IMR-90 (cell line): Measurements from ENCODE around the gene EPHB6. TPM values are rescaled to one million over a fixed set of nuclear protein-coding genes. Genes with fewer than 3 reads are reported as not detected.
A peak's percentile ranks its signal among the peaks of the same experiment; 100 is the strongest.

Experiments
- ATAC-seq: fragments of 200-7000 bp; cut with Tn5 transposase; 2 replicates; pipeline ENCODE4 v1.9.1; 2020; ENCODE audit warnings: low read depth, mild to moderate bottlenecking, moderate library complexity
- BruUV-seq: library from RNA; stranded (reverse); fragments of 400-500 nt; replicated peaks from 2 replicates; lab custom pipeline; 2021; lab: Mats Ljungman, UMichigan
- CTCF ChIA-PET: fragments of 300-600 bp; formaldehyde crosslinking; extraction: SDS; loops from one replicate; lab custom pipeline; 2021; ENCODE audit warnings: antibody characterized with exemption; lab: Yijun Ruan, JAX
- POLR2A ChIA-PET: fragments of 300-600 bp; sonication (Branson Sonifier 250); formaldehyde crosslinking; loops from one replicate; lab custom pipeline; 2022; ENCODE audit warnings: antibody characterized with exemption; ENCODE audit not compliant: unreplicated experiment; lab: Charles Lee
- DNase-seq: peaks from one replicate; pipeline ENCODE4 v3.0.0; 2013
- H2AFZ ChIP-seq: replicated peaks from 2 replicates; pipeline ENCODE3; 2013; ENCODE audit warnings: low read length, mild to moderate bottlenecking; ENCODE audit not compliant: poor library complexity
- H2AK5ac ChIP-seq: 2 replicates; pipeline ENCODE4 v1.6.1; 2013; ENCODE audit warnings: low read depth, low read length, inconsistent platforms
- H2AK9ac ChIP-seq: replicated peaks from 2 replicates; pipeline ENCODE3; 2013; ENCODE audit warnings: mild to moderate bottlenecking, low read depth, low read length, moderate library complexity; ENCODE audit not compliant: poor library complexity
- H2BK120ac ChIP-seq: 2 replicates; pipeline ENCODE4 v1.6.1; 2013; ENCODE audit warnings: low read depth, low read length, inconsistent platforms
- H2BK15ac ChIP-seq: 3 replicates; pipeline ENCODE4 v1.6.1; 2013; ENCODE audit warnings: low read depth, low read length, inconsistent platforms
- H2BK20ac ChIP-seq: 2 replicates; pipeline ENCODE4 v1.6.1; 2013; ENCODE audit warnings: low read depth, mild to moderate bottlenecking, inconsistent platforms, low read length, moderate library complexity
- H2BK5ac ChIP-seq: 2 replicates; pipeline ENCODE4 v1.6.1; 2013; ENCODE audit warnings: mild to moderate bottlenecking, low read depth, low read length, inconsistent platforms; ENCODE audit not compliant: poor library complexity, severe bottlenecking
- H3K14ac ChIP-seq: replicated peaks from 2 replicates; pipeline ENCODE4 v1.6.1; 2013; ENCODE audit warnings: low read depth, low read length, inconsistent platforms
- H3K18ac ChIP-seq: 2 replicates; pipeline ENCODE4 v1.6.1; 2013; ENCODE audit warnings: low read depth, low read length, control low read depth
- H3K23ac ChIP-seq: 2 replicates; pipeline ENCODE4 v1.6.1; 2013; ENCODE audit warnings: low read depth, low read length, inconsistent platforms
- H3K27ac ChIP-seq: 2 replicates; pipeline ENCODE4 v1.5.1; 2013; ENCODE audit warnings: mild to moderate bottlenecking, control low read depth, low read length; ENCODE audit not compliant: insufficient read depth
- H3K27me3 ChIP-seq: 2 replicates; pipeline ENCODE4 v1.6.1; 2013; ENCODE audit warnings: low read length; ENCODE audit not compliant: control insufficient read depth, insufficient read depth
- H3K36me3 ChIP-seq: 2 replicates; pipeline ENCODE4 v1.6.1; 2013; ENCODE audit warnings: low read length, mixed read lengths; ENCODE audit not compliant: control insufficient read depth, insufficient read depth
- H3K4ac ChIP-seq: 2 replicates; pipeline ENCODE4 v1.6.1; 2013; ENCODE audit warnings: low read depth, low read length, inconsistent platforms
- H3K4me1 ChIP-seq: 2 replicates; pipeline ENCODE4 v1.6.1; 2013; ENCODE audit warnings: low read length, mixed read lengths; ENCODE audit not compliant: control insufficient read depth, insufficient read depth
- H3K4me2 ChIP-seq: 2 replicates; pipeline ENCODE4 v1.6.1; 2013; ENCODE audit warnings: low read depth, mild to moderate bottlenecking, control low read depth, low read length, moderate library complexity
- H3K4me3 ChIP-seq: 2 replicates; pipeline ENCODE4 v1.5.1; 2013; ENCODE audit warnings: low read depth, mild to moderate bottlenecking, control low read depth, low read length, moderate library complexity; ENCODE audit not compliant: insufficient read depth
- H3K56ac ChIP-seq: 2 replicates; pipeline ENCODE4 v1.6.1; 2013; ENCODE audit warnings: low read length, inconsistent platforms; ENCODE audit not compliant: insufficient read depth; ENCODE audit errors: extremely low read depth
- H3K79me1 ChIP-seq, 2 experiments: 2 replicates each; pipeline ENCODE4 v1.6.1; 2013; ENCODE audit warnings: low read length in 2 of 2, inconsistent platforms in 1 of 2, low read depth in 1 of 2
- H3K9ac ChIP-seq: 2 replicates; pipeline ENCODE4 v1.6.1; 2013; ENCODE audit warnings: low read depth, low read length, control low read depth
- H3K9me1 ChIP-seq: 2 replicates; pipeline ENCODE4 v1.6.1; 2013; ENCODE audit warnings: low read length, inconsistent platforms; ENCODE audit not compliant: insufficient read depth
- H3K9me3 ChIP-seq: 2 replicates; pipeline ENCODE4 v1.6.1; 2013; ENCODE audit warnings: low read length; ENCODE audit not compliant: control insufficient read depth, insufficient read depth
- H4K20me1 ChIP-seq: 2 replicates; pipeline ENCODE4 v1.6.1; 2013; ENCODE audit warnings: low read length, inconsistent platforms; ENCODE audit not compliant: insufficient read depth
- H4K5ac ChIP-seq: 2 replicates; pipeline ENCODE4 v1.6.1; 2013; ENCODE audit warnings: mild to moderate bottlenecking, low read depth, low read length, control low read depth
- H4K8ac ChIP-seq, 2 experiments: 2 replicates each; pipeline ENCODE4 v1.6.1; 2013; ENCODE audit warnings: low read depth in 2 of 2, low read length in 2 of 2, control low read depth in 1 of 2, inconsistent platforms in 1 of 2
- H4K91ac ChIP-seq: 2 replicates; pipeline ENCODE4 v1.6.1; 2013; ENCODE audit warnings: low read depth, low read length, inconsistent platforms; ENCODE audit not compliant: insufficient read depth
- BHLHE40 ChIP-seq: fragments of 150-350 bp; IDR thresholded peaks from 2 replicates; pipeline ENCODE4 v1.6.1; 2016; ENCODE audit warnings: mild to moderate bottlenecking, low read depth, low read length
- CEBPB ChIP-seq: IDR thresholded peaks from 2 replicates; pipeline ENCODE4 v1.6.1; 2012; ENCODE audit warnings: low read depth, low read length, improper control_type of control experiment
- ELK1 ChIP-seq: fragments of 150-350 bp; IDR thresholded peaks from 2 replicates; pipeline ENCODE4 v1.6.1; 2016; ENCODE audit warnings: low read depth, mild to moderate bottlenecking, low read length, moderate library complexity, borderline replicate concordance
- FOS ChIP-seq: fragments of 150-350 bp; IDR thresholded peaks from 2 replicates; pipeline ENCODE4 v1.6.1; 2016; ENCODE audit warnings: low read depth, low read length
- MAFK ChIP-seq: IDR thresholded peaks from 2 replicates; pipeline ENCODE4 v1.6.1; 2012; ENCODE audit warnings: low read depth, low read length, improper control_type of control experiment
- MAZ ChIP-seq: IDR thresholded peaks from 2 replicates; pipeline ENCODE4 v1.6.1; 2012; ENCODE audit warnings: low read depth, mild to moderate bottlenecking, low read length, improper control_type of control experiment, moderate library complexity, borderline replicate concordance
- NFE2L2 ChIP-seq: fragments of 150-350 bp; IDR thresholded peaks from 2 replicates; pipeline ENCODE4 v1.6.1; 2016; ENCODE audit warnings: low read depth, mild to moderate bottlenecking, low read length
- POLR2A ChIP-seq: IDR thresholded peaks from 2 replicates; pipeline ENCODE4 v1.6.1; 2012; ENCODE audit warnings: mild to moderate bottlenecking, low read depth, low read length
- RAD21 ChIP-seq: IDR thresholded peaks from 2 replicates; pipeline ENCODE4 v1.6.1; 2012; ENCODE audit warnings: low read length, improper control_type of control experiment
- RFX5 ChIP-seq: IDR thresholded peaks from 2 replicates; pipeline ENCODE4 v1.8.0; 2012; ENCODE audit warnings: low read depth, mild to moderate bottlenecking, low read length, moderate library complexity
- SMC3 ChIP-seq: fragments of 150-350 bp; IDR thresholded peaks from 2 replicates; pipeline ENCODE4 v1.6.1; 2016; ENCODE audit warnings: low read depth, mild to moderate bottlenecking, antibody characterized with exemption, low read length, moderate library complexity
- USF2 ChIP-seq: fragments of 150-350 bp; IDR thresholded peaks from 2 replicates; pipeline ENCODE4 v1.6.1; 2017; ENCODE audit warnings: mild to moderate bottlenecking, antibody characterized with exemption, low read length, low read depth
- WGBS, 2 experiments: methylation state at CpG; one replicate each; pipeline versions ENCODE4 v1.1.5 to v1.1.7; 2013; ENCODE audit warnings: missing lambda C conversion rate in 2 of 2; ENCODE audit not compliant: insufficient read length in 1 of 2; ENCODE audit errors: extremely low coverage in 2 of 2; 5-methylcytosine and 5-hydroxymethylcytosine counted together
- dilution Hi-C: fragments of 300-500 bp; cut with HindIII; formaldehyde crosslinking; loops from one replicate; pipeline ENCODE4 v1.14.3; 2018; ENCODE audit warnings: low sequenced_read_pairs; ENCODE audit not compliant: unreplicated experiment
- in situ Hi-C: fragments of 300-500 bp; cut with MboI; formaldehyde crosslinking; loops from 3 replicates; pipeline ENCODE4 v1.14.3; 2019; ENCODE audit warnings: low sequenced_read_pairs, inconsistent platforms, mixed read lengths
- intact Hi-C: fragments of 100-400 bp; cut with micrococcal nuclease; formaldehyde crosslinking; loops from 2 replicates; pipeline ENCODE4 v1.10.0; 2022
- polyA plus RNA-seq, 3 experiments: library from polyadenylated mRNA; depleted of rRNA; stranded (reverse); fragments of >200 nt; gene quantifications; 2 replicates each; pipeline ENCODE4 v1.2.3, GENCODE V29; 2012; ENCODE audit warnings: low replicate concordance in 1 of 3
- total RNA-seq: library from RNA; depleted of rRNA; stranded (reverse); fragments of >200 nt; gene quantifications from 2 replicates; pipeline ENCODE4 v1.2.3, GENCODE V29; 2012

The EPHB6 gene
- total and polyA plus RNA-seq, 2 of the 4 experiments (the other 2 are of a cell fraction), result under 0.01 to 0.60 TPM

- Histone ChIP-seq H3K9me3 (no peaks in the 10 kb centered on the region), H2BK120ac (no peak overlapping the region), H2AFZ (peak overlapping the region; percentile 30), H4K91ac (no peak overlapping the region), H3K27ac (no peak overlapping the region), H2BK15ac (no peak overlapping the region), H3K9me1 (no peaks in the 10 kb centered on the region), H3K36me3 (no peaks in the 10 kb centered on the region), H2AK5ac (no peak overlapping the region), H4K20me1 (no peaks in the 10 kb centered on the region), H4K5ac (no peak overlapping the region), H2AK9ac (peak overlapping the region; percentile 25), H3K4me2 (no peak overlapping the region), H3K56ac (no peak overlapping the region), H3K4me1 (no peaks in the 10 kb centered on the region), H4K8ac (no peak overlapping the region), H3K14ac (no peak overlapping the region), H3K4me3 (no peak overlapping the region), H3K79me1 (no peaks in the 10 kb centered on the region), H3K9ac (no peak overlapping the region), H2BK5ac (no peak overlapping the region), H2BK20ac (no peak overlapping the region), H3K4ac (no peak overlapping the region), H3K23ac (no peak overlapping the region), H3K18ac (no peak overlapping the region), H3K27me3 (peaks cover 11% of the 10 kb centered on the region)
- WGBS, 2 experiments, result 87% methylated on average over 4 of the region's 7 CpGs; no CpG with 5 or more reads in 1 of the 2 experiments
- BruUV-seq, result no TSS peak
- intact Hi-C loops (no loop called here), dilution Hi-C loops (no loop called here), in situ Hi-C loops (loop anchor here (10.0 kb wide), 1 partner anchor 358 kb away; no protein-coding TSS in a partner anchor)
- DNase-seq, result no peak
- ATAC-seq, result no peak
- TF ChIP-seq SMC3 (no peak), ELK1 (no peak), MAFK (no peak), POLR2A (no peak), BHLHE40 (no peak), FOS (no peak), RAD21 (no peak), CEBPB (no peak), RFX5 (no peak), MAZ (no peak), NFE2L2 (no peak), USF2 (no peak)
- POLR2A ChIA-PET, result no interaction called here
- CTCF ChIA-PET, result no interaction called here
These were observed 1.8 kb downstream of the EPHB6 start for GRCh38 chr7:142856565-142857245.
